HL-60 (cell line): Measurements from ENCODE around the gene CDR2L.

ENCODE experiments used
- DNase-seq, 2 experiments: peaks; one replicate each; pipeline ENCODE4 v3.0.0-alpha.2; 2010 to 2020; ENCODE audit warnings: low read depth in 1 of 2, low spot score in 1 of 2
- H3K27ac ChIP-seq: fragments of 250-450 bp; sonication (Bioruptor Pico); replicated peaks from 2 replicates; pipeline ENCODE4 v1.5.1; 2020; ENCODE audit warnings: mild to moderate bottlenecking, moderate library complexity
- H3K27me3 ChIP-seq: fragments of 250-450 bp; sonication (Bioruptor Pico); 2 replicates; pipeline ENCODE4 v1.5.1; 2021; ENCODE audit warnings: mild to moderate bottlenecking, moderate library complexity; ENCODE audit not compliant: insufficient read depth, poor library complexity, severe bottlenecking
- H3K4me3 ChIP-seq: replicated peaks from 2 replicates; pipeline ENCODE4 v1.5.1; 2011; ENCODE audit warnings: mild to moderate bottlenecking, control low read depth, low read length; ENCODE audit not compliant: insufficient read depth
- CTCF ChIP-seq: IDR thresholded peaks from one replicate; pipeline ENCODE4 v1.5.1; 2011; ENCODE audit warnings: low read length, control low read depth, inconsistent platforms; ENCODE audit not compliant: insufficient read depth
- GABPA ChIP-seq: IDR thresholded peaks from 2 replicates; pipeline ENCODE4 v1.6.1; 2012; ENCODE audit warnings: low read depth
- POLR2AphosphoS5 ChIP-seq: IDR thresholded peaks from 2 replicates; pipeline ENCODE4 v1.6.1; 2012; ENCODE audit warnings: low read depth
- REST ChIP-seq: IDR thresholded peaks from 2 replicates; pipeline ENCODE4 v1.6.1; 2012; ENCODE audit warnings: low read depth; ENCODE audit not compliant: insufficient replicate concordance
- SPI1 ChIP-seq: IDR thresholded peaks from 2 replicates; pipeline ENCODE4 v1.6.1; 2012; ENCODE audit warnings: low read depth, mild to moderate bottlenecking, borderline replicate concordance

The CDR2L gene

GRCh38 chr17:74960570-74961342 lies 26.7 kb upstream of the CDR2L start:
- H3K27ac ChIP-seq: no peak overlapping the region

GRCh38 chr17:74961657-74962350 lies 25.6 kb upstream of the CDR2L start:
- TF ChIP-seq SPI1 (no peak), CTCF (peak; percentile 42)
- Histone ChIP-seq H3K4me3 (no peak overlapping the region), H3K27me3 (no peaks in the 10 kb centered on the region), H3K27ac (no peak overlapping the region)
- peak; percentile 66 to 87 for DNase-seq

More at GRCh38 chr17:74960570-74961342, 26.7 kb upstream of the CDR2L start:
- Histone ChIP-seq H3K4me3 (no peak overlapping the region), H3K27me3 (no peaks in the 10 kb centered on the region)
- DNase-seq: peak; percentile 74
- TF ChIP-seq CTCF (peak; percentile 87), POLR2AphosphoS5 (no peak)

GRCh38 chr17:74962622-74963394 lies 24.6 kb upstream of the CDR2L start:
- H3K27me3 ChIP-seq: no peaks in the 10 kb centered on the region
- TF ChIP-seq GABPA: no peak
- no peak for TF ChIP-seq CTCF
- no peak for TF ChIP-seq POLR2AphosphoS5
- TF ChIP-seq SPI1: no peak
- TF ChIP-seq REST: no peak
- no peak for DNase-seq
- H3K4me3 ChIP-seq: no peak overlapping the region
- H3K27ac ChIP-seq: no peak overlapping the region

- Histone ChIP-seq H3K27me3 (no peaks in the 10 kb centered on the region), H3K27ac (no peak overlapping the region), H3K4me3 (no peak overlapping the region)
- peak in 1 of 2 experiments; percentile 38 for DNase-seq
- TF ChIP-seq REST (no peak), CTCF (no peak), POLR2AphosphoS5 (no peak), GABPA (no peak), SPI1 (no peak)
Measured at GRCh38 chr17:74963656-74964055, 23.8 kb upstream of the CDR2L start.
